NCI-H345 treated with DMSO at 0.1 percent for 48 hours (cell line): Measurements from ENCODE around the gene INO80.
A peak's percentile ranks its signal among the peaks of the same experiment; 100 is the strongest.

Experiments used
- DNase-seq: peaks from one replicate; lab custom pipeline; 2025; ENCODE audit not compliant: unreplicated experiment; lab: John Stamatoyannopoulos, UW

INO80 gene

GRCh38 chr15:41048852-41049251 is 67.2 kb downstream of the INO80 start:
- no peak for DNase-seq

- peak; percentile 20 for DNase-seq
Observed at GRCh38 chr15:41048397-41048796, 67.7 kb downstream of the INO80 start.

GRCh38 chr15:41047474-41047873 is 68.6 kb downstream of the INO80 start:
- no peak for DNase-seq

GRCh38 chr15:41043276-41043951 is 72.7 kb downstream of the INO80 start:
- DNase-seq, result no peak

GRCh38 chr15:41042851-41043250 is 73.2 kb downstream of the INO80 start:
- DNase-seq, result no peak

GRCh38 chr15:41039121-41039520 is 77.0 kb downstream of the INO80 start:
- no peak for DNase-seq

GRCh38 chr15:41032079-41032328 is 84.1 kb downstream of the INO80 start:
- DNase-seq, result no peak

- DNase-seq, result no peak
Observed at GRCh38 chr15:41031232-41032078, 84.6 kb downstream of the INO80 start.

GRCh38 chr15:41028853-41029252 is 87.2 kb downstream of the INO80 start:
- no peak for DNase-seq

GRCh38 chr15:41025393-41025792 is 90.7 kb downstream of the INO80 start:
- no peak for DNase-seq

- no peak for DNase-seq
Observed at GRCh38 chr15:41024885-41025284, 91.2 kb downstream of the INO80 start.

GRCh38 chr15:41024131-41024530 is 91.9 kb downstream of the INO80 start:
- DNase-seq, result no peak

- no peak for DNase-seq
Observed at GRCh38 chr15:41022487-41023090, 93.5 kb downstream of the INO80 start.

- no peak for DNase-seq
Observed at GRCh38 chr15:41020829-41021228, 95.3 kb downstream of the INO80 start.

- no peak for DNase-seq
Observed at GRCh38 chr15:41020311-41020710, 95.8 kb downstream of the INO80 start.

- DNase-seq, result no peak
Observed at GRCh38 chr15:41019174-41019573, 96.9 kb downstream of the INO80 start.

GRCh38 chr15:41018534-41018933 is 97.5 kb downstream of the INO80 start:
- no peak for DNase-seq

GRCh38 chr15:41017066-41017735 is 98.9 kb downstream of the INO80 start:
- DNase-seq, result no peak

- DNase-seq, result no peak
Observed at GRCh38 chr15:41013691-41014414, 102.2 kb downstream of the INO80 start.

GRCh38 chr15:41011055-41011815 is 104.8 kb downstream of the INO80 start:
- DNase-seq, result no peak
